Upper lobe of right lung (tissue), 1 donor: ENCODE measurements around the gene TDRD7. TPM values are rescaled to one million over a fixed set of nuclear protein-coding genes. Genes with fewer than 3 reads are reported as not detected.
A peak's percentile ranks its signal among the peaks of the same experiment; 100 is the strongest.
"Not testable (repeated sequence)": the region's sequence is repeated elsewhere in the genome, so short reads cannot be mapped to it uniquely, and the experiment has no call there.

Source experiments
- ATAC-seq: fragments of 200-7000 bp; cut with Tn5 transposase; one replicate; pipeline ENCODE4 v1.9.1; 2020; ENCODE audit warnings: mild to moderate bottlenecking, moderate library complexity
- DNase-seq: peaks from one replicate; pipeline ENCODE4 v3.0.0-alpha.2; 2020
- H3K27ac ChIP-seq: fragments of 200-600 bp; one replicate; pipeline ENCODE4 v1.8.0; 2022
- H3K27me3 ChIP-seq: fragments of 200-600 bp; one replicate; pipeline ENCODE4 v1.8.0; 2022; ENCODE audit warnings: mild to moderate bottlenecking
- H3K36me3 ChIP-seq: fragments of 200-600 bp; one replicate; pipeline ENCODE4 v1.8.0; 2022
- H3K4me1 ChIP-seq: fragments of 200-600 bp; one replicate; pipeline ENCODE4 v1.8.0; 2022
- H3K4me3 ChIP-seq: fragments of 200-600 bp; one replicate; pipeline ENCODE4 v1.8.0; 2022; ENCODE audit warnings: mild to moderate bottlenecking
- H3K9me3 ChIP-seq: fragments of 200-600 bp; one replicate; pipeline ENCODE4 v1.8.0; 2022
- CTCF ChIP-seq: fragments of 200-600 bp; IDR thresholded peaks from one replicate; pipeline ENCODE4 v1.8.0; 2022; ENCODE audit warnings: antibody characterized with exemption
- intact Hi-C: fragments of 100-400 bp; cut with DNase I; formaldehyde crosslinking; loops from one replicate; pipeline ENCODE4 v1.11.0; 2022
- total RNA-seq: library from RNA; stranded (reverse); fragmentation: NEBNext Ultra II Directional; extraction: Animal tissue kit (Norgen Biotek cat#: 25700); gene quantifications from one replicate; pipeline ENCODE4 v1.2.1, GENCODE V29; 2021
- donor health status: DM: no; HTN: yes; CAD: no; lungs with severe emphysema.

TDRD7 gene
- total RNA-seq, 1 donor from 2014 or later, result 18.2 TPM

- intact Hi-C loops, result no loop called here
- ATAC-seq (no peak), DNase-seq (no peak)
- no peak for TF ChIP-seq CTCF
- Histone ChIP-seq H3K4me3 (no peak overlapping the region), H3K4me1 (no peaks in the 10 kb centered on the region), H3K27me3 (no peaks in the 10 kb centered on the region), H3K9me3 (no peaks in the 10 kb centered on the region), H3K27ac (no peak overlapping the region), H3K36me3 (peaks cover 32% of the 10 kb centered on the region)
These were observed 26.8 kb downstream of the TDRD7 start for GRCh38 chr9:97438666-97439065.

GRCh38 chr9:97440160-97440559, 28.3 kb downstream of the TDRD7 start:
- H3K27me3 ChIP-seq, result no peaks in the 10 kb centered on the region
- no peak for TF ChIP-seq CTCF
- H3K4me3 ChIP-seq, result no peak overlapping the region
- H3K27ac ChIP-seq, result no peak overlapping the region
- intact Hi-C loops, result no loop called here
- H3K36me3 ChIP-seq, result peaks cover 17% of the 10 kb centered on the region
- DNase-seq (no peak), ATAC-seq (no peak)
- no peaks in the 10 kb centered on the region for H3K9me3 ChIP-seq
- H3K4me1 ChIP-seq, result no peaks in the 10 kb centered on the region

- no peaks in the 10 kb centered on the region for H3K9me3 ChIP-seq
- no peaks in the 10 kb centered on the region for H3K4me1 ChIP-seq
- H3K27ac ChIP-seq, result no peak overlapping the region
- no peak for TF ChIP-seq CTCF
- ATAC-seq, result no peak
- peaks cover 26% of the 10 kb centered on the region for H3K36me3 ChIP-seq
- H3K27me3 ChIP-seq, result no peaks in the 10 kb centered on the region
- DNase-seq, result no peak
- intact Hi-C loops, result no loop called here
- H3K4me3 ChIP-seq, result no peak overlapping the region
These were observed 29.8 kb downstream of the TDRD7 start for GRCh38 chr9:97441729-97442128.

GRCh38 chr9:97445119-97445701, 33.3 kb downstream of the TDRD7 start:
- intact Hi-C loops, result no loop called here
- peaks cover 13% of the 10 kb centered on the region for H3K36me3 ChIP-seq
- no peaks in the 10 kb centered on the region for H3K4me1 ChIP-seq
- no peak for TF ChIP-seq CTCF
- no peak overlapping the region for H3K4me3 ChIP-seq
- ATAC-seq, result peak; percentile 19
- no peaks in the 10 kb centered on the region for H3K27me3 ChIP-seq
- H3K9me3 ChIP-seq, result no peaks in the 10 kb centered on the region
- DNase-seq, result no peak
- H3K27ac ChIP-seq, result no peak overlapping the region

- Histone ChIP-seq H3K36me3 (peaks cover 8% of the 10 kb centered on the region), H3K27me3 (no peaks in the 10 kb centered on the region), H3K4me1 (no peaks in the 10 kb centered on the region), H3K9me3 (no peaks in the 10 kb centered on the region), H3K27ac (no peak overlapping the region), H3K4me3 (no peak overlapping the region)
- DNase-seq (no peak), ATAC-seq (peak; percentile 33)
- no peak for TF ChIP-seq CTCF
- intact Hi-C loops, result no loop called here
These were observed 35.1 kb downstream of the TDRD7 start for GRCh38 chr9:97447001-97447400.

- H3K4me3 ChIP-seq, H3K9me3 ChIP-seq, DNase-seq, ATAC-seq, intact Hi-C loops, H3K27me3 ChIP-seq, H3K36me3 ChIP-seq, H3K27ac ChIP-seq, H3K4me1 ChIP-seq: not testable (repeated sequence)
These were observed 41.7 kb downstream of the TDRD7 start for GRCh38 chr9:97453573-97453972.

GRCh38 chr9:97456841-97457240, 44.9 kb downstream of the TDRD7 start:
- H3K27me3 ChIP-seq, H3K4me3 ChIP-seq, DNase-seq, ATAC-seq, H3K27ac ChIP-seq, H3K4me1 ChIP-seq, intact Hi-C loops, H3K9me3 ChIP-seq: not testable (repeated sequence)
- peaks cover 15% of the 10 kb centered on the region for H3K36me3 ChIP-seq
